Measurements from ENCODE around the gene NME8.

NME8 gene

GRCh38 chr7:37901236-37901827, 52.9 kb downstream of the NME8 start:
- DNase-seq (ENCODE audit: low read depth in 1 of 2, low spot score in 1 of 2) = no peak

DNA sequence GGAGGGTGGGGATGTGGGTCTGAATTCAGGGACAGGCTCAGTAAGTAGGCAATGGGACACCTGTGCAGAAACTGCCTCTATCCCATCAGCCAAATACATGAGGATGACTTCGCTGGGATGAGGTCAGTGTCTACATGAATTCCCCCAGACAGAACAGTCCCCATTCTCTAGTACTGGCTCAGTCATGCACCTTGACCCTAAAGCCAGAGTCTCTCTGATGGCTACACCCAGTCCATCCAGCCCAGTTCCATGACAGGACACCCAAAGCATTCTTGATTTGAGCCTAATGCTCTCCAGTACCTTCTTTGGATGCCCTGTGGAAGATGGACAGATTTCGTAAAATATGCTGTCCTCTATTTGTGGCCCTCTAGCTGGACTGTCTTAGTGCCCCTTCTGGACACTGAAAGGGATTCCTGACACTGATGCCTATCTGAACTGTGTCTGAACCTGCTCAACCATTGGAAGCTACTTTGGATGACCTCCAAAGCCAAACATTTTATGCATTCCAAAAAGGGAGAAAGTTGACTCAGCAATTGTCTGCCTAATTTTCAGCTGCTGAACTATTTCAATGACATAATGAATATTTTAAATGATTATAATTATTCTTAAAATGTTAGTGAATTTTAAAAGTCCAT, 53.6 kb downstream of the NME8 start:
- no peak for DNase-seq (ENCODE audit: low read depth in 1 of 2, low spot score in 1 of 2)

DNA sequence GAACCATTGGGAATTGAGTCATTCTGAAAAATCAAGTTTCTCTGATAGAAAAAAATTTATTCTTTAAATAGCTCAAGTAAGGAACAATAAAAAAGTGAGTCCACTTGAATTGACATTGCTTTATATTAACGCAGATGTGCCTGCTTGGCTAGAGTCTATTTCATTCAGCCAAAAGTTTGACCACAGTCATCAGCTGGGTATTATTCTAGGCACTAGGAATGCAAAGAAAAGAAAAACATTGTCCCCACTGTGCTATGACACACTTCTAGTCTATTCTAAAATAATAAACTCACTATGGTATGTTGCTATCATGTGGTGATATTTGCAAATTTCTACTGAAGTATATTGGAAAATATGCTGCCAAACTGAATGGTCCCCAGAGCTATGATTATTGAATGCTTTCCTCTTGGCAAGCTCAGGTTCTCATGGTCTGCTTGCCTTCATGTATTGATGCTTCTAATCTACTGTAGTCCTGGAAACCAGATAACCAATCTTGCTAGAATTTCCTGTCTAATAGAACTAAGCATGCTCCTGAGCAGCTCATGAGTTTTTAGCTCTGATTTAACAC, 59.9 kb downstream of the NME8 start:
- no peak for DNase-seq (ENCODE audit: low read depth in 1 of 2, low spot score in 1 of 2)

DNA sequence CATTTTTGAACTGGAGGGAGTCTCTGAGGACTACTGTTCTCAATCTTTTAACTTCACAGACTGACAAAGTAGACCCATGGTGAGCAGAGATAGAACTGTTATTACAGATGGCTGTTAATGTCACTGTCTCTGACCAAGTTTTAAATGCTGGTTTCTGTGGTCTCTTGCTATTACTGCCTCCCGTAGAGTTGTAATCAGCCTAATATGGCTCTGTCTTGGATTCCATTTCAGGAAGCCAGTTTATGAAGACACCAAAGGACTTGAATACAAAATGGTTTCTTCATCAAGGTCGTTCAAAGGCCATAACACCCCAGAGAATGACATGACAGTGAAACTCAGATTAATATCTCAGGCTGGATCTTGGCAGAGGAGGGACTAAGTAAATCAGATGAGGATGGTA, 64.4 kb downstream of the NME8 start:
- no peak for DNase-seq (ENCODE audit: low read depth in 1 of 2, low spot score in 1 of 2)

DNA sequence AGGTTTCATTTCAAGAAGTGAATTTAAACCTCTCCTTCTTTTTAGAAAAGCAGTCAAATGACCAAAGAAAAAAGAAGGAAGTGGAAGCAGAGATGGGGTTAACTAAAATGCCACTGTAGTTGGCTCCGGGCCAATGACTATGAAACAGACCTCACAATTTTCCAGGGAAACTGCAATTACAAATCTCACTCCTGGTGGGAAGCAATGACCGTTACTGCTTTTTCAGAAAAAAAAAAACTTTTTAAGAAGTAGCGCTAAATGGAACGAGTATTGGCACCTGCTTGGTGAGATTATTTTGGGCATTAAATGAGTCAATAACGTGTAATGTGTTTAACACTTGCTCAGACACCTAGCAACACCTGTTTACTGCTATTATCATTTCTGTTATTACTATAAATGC, 67.0 kb downstream of the NME8 start:
- no peak for DNase-seq (ENCODE audit: low read depth in 1 of 2, low spot score in 1 of 2)

DNA sequence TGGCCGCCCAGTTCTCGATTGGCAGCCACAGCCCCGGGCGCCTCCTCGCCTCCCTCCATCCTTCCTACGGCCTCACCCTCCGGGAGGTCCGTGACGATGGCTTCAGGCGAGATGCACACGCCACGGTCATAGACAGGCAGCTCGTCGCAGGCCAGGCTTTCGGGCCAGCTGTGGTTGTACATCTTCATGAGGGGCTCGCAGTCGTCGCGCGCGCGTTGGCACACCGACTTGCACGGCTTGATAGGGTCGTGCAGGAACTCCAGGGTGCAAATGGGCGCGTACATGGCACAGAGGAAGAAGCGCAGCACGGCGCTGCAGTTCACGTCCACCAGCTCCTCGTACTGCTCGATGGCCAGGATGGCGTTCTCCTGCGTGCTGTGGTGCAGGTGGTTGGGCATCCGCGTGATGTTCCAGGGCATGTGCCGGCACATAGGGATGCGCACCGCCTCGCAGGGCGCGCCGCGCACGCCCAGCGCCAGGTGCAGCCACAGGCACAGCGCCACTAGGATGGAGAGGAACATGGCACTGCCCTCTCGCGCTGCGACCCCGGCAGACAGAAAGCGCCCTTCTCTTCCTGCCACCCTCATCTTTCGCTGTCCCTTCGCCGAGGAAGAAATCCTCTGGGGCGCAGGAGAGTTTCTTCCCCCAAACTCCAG, 67.7 kb downstream of the NME8 start:
- no peak for DNase-seq (ENCODE audit: low read depth in 1 of 2, low spot score in 1 of 2)

DNA sequence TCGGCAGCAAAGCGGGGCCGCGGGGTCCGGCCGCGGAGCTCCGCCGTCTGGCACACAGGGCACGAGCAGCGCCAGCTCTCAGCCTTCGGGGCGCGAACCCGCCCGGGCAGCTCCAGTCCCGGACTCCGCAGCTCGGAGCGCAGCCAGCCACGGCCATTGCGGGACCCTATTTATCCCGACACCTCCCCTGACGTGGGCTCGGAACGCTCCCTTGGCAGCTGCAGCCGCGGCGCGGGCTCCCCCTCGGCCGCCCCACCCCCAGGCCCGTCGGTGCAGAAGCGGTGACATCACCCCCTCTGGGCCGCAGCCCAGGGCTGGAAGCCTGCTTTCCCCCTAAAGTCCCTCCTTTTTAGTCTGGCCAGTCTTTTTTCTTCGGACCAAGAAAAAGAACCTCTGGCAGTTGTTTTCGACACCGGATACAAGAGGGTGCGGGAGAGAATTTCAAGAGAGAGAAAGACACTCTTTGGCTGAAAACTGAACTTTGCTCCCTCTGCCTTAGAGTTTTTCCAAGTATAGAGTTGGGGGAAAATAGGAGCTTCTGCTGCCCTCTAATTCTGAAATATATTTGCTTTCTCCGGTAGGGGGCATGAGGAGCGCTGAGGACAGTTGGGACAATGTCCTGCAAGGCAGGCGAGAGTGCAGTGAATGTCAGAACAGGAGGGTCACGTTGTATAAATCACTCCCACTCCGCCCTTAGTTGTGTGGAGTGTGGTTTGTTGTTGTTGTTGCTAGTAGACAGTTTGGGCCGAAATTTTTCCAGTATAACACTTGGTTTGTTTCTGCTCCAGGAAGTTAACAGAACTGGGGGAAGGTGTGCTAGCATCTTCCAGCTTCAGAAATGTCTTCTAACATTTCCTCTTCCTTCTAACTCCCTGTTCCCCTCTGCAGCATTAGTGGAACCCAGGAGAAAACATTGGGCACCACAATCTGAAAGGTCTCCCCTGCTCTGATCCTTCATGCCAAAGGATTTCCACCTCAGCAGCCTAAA, 68.6 kb downstream of the NME8 start, which contains the start of gene SFRP4:
Gene SFRP4, minus strand, starts transcription at position 145 of the 988 bp plus-strand sequence. CDS start 280 bp downstream, outside the sequence.
- no peak for DNase-seq (ENCODE audit: low read depth in 1 of 2, low spot score in 1 of 2)

- DNase-seq (ENCODE audit: low read depth in 1 of 2, low spot score in 1 of 2) = no peak
Measured at GRCh38 chr7:37918526-37918925, 70.1 kb downstream of the NME8 start.

GRCh38 chr7:37920305-37920848, 72.0 kb downstream of the NME8 start, which contains the start of gene EPDR1:
EPDR1 (plus strand) TSS chr7:37920640; CDS start chr7:37920940, 300 bp downstream.
- DNase-seq (ENCODE audit: low read depth in 1 of 2, low spot score in 1 of 2) = no peak

GRCh38 chr7:37920849-37921805, 72.7 kb downstream of the NME8 start:
- DNase-seq (ENCODE audit: low read depth in 1 of 2, low spot score in 1 of 2) = no peak

- DNase-seq (ENCODE audit: low read depth in 1 of 2, low spot score in 1 of 2) = no peak
Measured at GRCh38 chr7:37921876-37922275, 73.5 kb downstream of the NME8 start.

DNA sequence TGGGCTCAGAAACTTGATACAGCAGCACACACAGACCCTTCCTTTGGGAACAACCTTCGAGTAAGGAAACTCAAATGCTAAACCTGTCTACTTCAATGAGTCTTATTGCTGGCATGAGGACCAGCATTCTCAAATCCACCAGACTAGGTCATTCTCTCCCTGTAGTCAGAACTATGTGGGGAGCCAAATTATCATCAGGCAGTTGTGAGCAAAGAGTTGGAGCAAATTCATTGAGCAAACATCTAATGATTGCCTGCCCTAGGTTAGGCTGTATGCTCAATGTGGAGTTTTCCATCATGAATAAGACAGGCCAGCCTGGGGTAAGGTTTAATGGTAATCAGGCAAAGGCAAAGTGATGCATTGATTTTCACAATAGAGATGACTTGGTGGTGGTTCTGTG, 75.6 kb downstream of the NME8 start:
- DNase-seq (ENCODE audit: low read depth in 1 of 2, low spot score in 1 of 2) = no peak

- DNase-seq (ENCODE audit: low read depth in 1 of 2, low spot score in 1 of 2) = no peak
Measured at GRCh38 chr7:37924491-37925041, 76.2 kb downstream of the NME8 start.

DNA sequence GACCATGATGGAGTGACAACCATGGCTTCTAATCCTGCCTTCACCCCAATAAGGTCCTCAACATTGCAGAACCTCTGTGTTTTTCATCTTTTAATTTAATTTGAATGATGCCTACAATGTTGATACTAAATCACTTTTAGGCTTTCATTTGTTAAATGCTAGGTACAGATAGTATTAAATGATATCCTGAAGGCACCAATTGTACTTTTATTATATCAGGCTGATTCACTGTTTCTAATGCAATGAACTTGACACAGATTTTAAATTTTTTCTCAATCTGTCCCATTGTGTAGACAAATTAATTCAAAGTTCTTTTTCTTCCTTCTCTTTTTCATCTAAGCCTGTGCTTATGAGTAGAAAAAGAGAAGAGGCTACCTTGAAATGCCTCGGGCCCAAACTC, 77.2 kb downstream of the NME8 start:
- DNase-seq (ENCODE audit: low read depth in 1 of 2, low spot score in 1 of 2) = no peak

DNA sequence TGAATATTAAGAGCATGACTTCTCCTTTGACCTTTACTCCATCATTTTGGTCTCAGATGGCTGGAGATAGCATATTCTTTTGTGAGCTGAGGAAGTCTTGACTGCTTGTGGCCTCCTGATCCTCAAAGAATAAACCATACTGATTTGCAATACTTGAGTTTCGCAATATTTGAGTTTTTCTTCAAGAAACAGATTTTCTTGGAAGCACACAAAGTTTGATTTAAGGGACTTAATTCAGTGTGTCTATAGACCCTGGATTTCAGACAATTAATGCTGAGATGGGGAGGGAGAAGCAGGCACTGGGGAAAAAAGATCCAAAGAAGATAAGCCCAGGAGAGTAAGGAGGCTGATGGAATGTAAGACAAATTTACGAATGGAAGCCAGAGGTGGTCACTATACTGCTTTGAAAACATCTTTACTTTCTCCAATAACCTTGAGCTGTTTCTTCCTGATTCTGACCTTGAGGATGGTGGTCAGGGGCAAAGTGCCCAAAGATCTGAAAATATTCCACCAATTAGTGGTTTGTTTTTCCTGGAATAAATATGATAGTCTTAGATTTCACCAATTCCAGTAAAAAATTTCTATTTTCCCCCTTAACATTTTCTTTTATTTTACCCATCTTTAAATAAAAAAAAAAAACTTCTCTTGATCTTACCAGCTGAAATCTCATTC, 79.5 kb downstream of the NME8 start:
- no peak for DNase-seq (ENCODE audit: low read depth in 1 of 2, low spot score in 1 of 2)

DNA sequence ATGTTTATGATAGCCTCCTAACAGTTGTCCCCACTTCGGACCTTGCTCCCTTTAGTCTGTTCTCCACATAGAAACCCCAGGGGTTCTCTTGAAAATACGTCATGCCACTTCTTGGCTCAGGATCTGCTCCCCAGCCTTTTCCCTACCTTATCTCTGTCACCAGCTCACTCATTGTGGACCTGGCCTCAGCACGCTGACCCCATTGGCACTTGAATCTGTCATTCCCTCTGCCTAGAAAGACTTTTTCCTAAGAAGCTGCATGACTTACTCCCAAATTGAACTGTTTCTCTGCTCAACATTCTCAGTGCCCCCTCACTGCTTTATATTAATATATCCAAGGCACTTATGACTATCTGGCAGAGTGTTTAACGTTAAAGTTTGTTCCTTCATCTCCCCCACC, 80.5 kb downstream of the NME8 start:
- DNase-seq (ENCODE audit: low read depth in 1 of 2, low spot score in 1 of 2) = no peak

GRCh38 chr7:37930226-37930948, 82.0 kb downstream of the NME8 start:
- no peak for DNase-seq (ENCODE audit: low read depth in 1 of 2, low spot score in 1 of 2)

- no peak for DNase-seq (ENCODE audit: low read depth in 1 of 2, low spot score in 1 of 2)
Measured at GRCh38 chr7:37932543-37932942, 84.1 kb downstream of the NME8 start.

Data from activated T-helper 1 cell treated with anti-CD3 and anti-CD28 coated beads, Interleukin-2, amount 50 U/mL, for 16 hours (primary cell).